ENCODE data around the gene PNLIPRP3.

- TF ChIP-seq POLR2A (IDR thresholded peaks at IDR 0.05), result no peak
- TF ChIP-seq CTCF (IDR thresholded peaks at IDR 0.05), result no peak
These were observed 45.2 kb downstream of the PNLIPRP3 start for GRCh38 chr10:116472891-116473290.

Data from body of pancreas (tissue), 4 donors.